ENCODE results near the gene ATL2.

GRCh38 chr2:38255211-38255610, 121.9 kb downstream of the ATL2 start:
- TF ChIP-seq, protein P1, sequence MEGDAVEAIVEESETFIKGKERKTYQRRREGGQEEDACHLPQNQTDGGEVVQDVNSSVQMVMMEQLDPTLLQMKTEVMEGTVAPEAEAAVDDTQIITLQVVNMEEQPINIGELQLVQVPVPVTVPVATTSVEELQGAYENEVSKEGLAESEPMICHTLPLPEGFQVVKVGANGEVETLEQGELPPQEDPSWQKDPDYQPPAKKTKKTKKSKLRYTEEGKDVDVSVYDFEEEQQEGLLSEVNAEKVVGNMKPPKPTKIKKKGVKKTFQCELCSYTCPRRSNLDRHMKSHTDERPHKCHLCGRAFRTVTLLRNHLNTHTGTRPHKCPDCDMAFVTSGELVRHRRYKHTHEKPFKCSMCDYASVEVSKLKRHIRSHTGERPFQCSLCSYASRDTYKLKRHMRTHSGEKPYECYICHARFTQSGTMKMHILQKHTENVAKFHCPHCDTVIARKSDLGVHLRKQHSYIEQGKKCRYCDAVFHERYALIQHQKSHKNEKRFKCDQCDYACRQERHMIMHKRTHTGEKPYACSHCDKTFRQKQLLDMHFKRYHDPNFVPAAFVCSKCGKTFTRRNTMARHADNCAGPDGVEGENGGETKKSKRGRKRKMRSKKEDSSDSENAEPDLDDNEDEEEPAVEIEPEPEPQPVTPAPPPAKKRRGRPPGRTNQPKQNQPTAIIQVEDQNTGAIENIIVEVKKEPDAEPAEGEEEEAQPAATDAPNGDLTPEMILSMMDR (IDR thresholded peaks at IDR 0.05), result no peak
- no peak for TF ChIP-seq ZFX (IDR thresholded peaks at IDR 0.05; ENCODE audit: borderline replicate concordance)
